H9 (cell line): ENCODE data around the gene TBX15. TPM values are rescaled to one million over a fixed set of nuclear protein-coding genes. Genes with fewer than 3 reads are reported as not detected.

Experiments
- DNase-seq: peaks from one replicate; pipeline ENCODE4 v3.0.0-alpha.2; 2017
- H2AFZ ChIP-seq: one replicate; pipeline ENCODE4 v1.6.1; 2013; ENCODE audit warnings: mild to moderate bottlenecking, low read length, control low read depth, moderate library complexity
- H2AK5ac ChIP-seq: 2 replicates; pipeline ENCODE4 v1.6.1; 2013; ENCODE audit warnings: low read length, control low read depth, mixed read lengths; ENCODE audit not compliant: insufficient read length
- H2BK120ac ChIP-seq: one replicate; pipeline ENCODE4 v1.6.1; 2013; ENCODE audit warnings: low read depth, mild to moderate bottlenecking, low read length, control low read depth, inconsistent platforms; ENCODE audit not compliant: poor library complexity, severe bottlenecking
- H2BK12ac ChIP-seq: 2 replicates; pipeline ENCODE4 v1.6.1; 2013; ENCODE audit warnings: low read length, control low read depth, mixed read lengths, low read depth; ENCODE audit not compliant: insufficient read length
- H2BK15ac ChIP-seq: 2 replicates; pipeline ENCODE4 v1.6.1; 2013; ENCODE audit warnings: low read depth, low read length, control low read depth
- H2BK20ac ChIP-seq: one replicate; pipeline ENCODE4 v1.6.1; 2013; ENCODE audit warnings: low read depth, mild to moderate bottlenecking, low read length, control low read depth, inconsistent platforms; ENCODE audit not compliant: poor library complexity, severe bottlenecking
- H2BK5ac ChIP-seq: 2 replicates; pipeline ENCODE4 v1.6.1; 2013; ENCODE audit warnings: low read length, control low read depth, mixed read lengths; ENCODE audit not compliant: insufficient read length
- H3K14ac ChIP-seq: 2 replicates; pipeline ENCODE4 v1.6.1; 2013; ENCODE audit warnings: low read length, control low read depth; ENCODE audit not compliant: insufficient read depth
- H3K18ac ChIP-seq: 2 replicates; pipeline ENCODE4 v1.6.1; 2013; ENCODE audit warnings: low read depth, mild to moderate bottlenecking, mixed read lengths, low read length, control low read depth; ENCODE audit not compliant: insufficient read length
- H3K23ac ChIP-seq: 2 replicates; pipeline ENCODE4 v1.6.1; 2013; ENCODE audit warnings: low read length, control low read depth, mixed read lengths, low read depth; ENCODE audit not compliant: insufficient read length
- H3K23me2 ChIP-seq: 2 replicates; pipeline ENCODE4 v1.6.1; 2013; ENCODE audit warnings: low read depth, mild to moderate bottlenecking, mixed read lengths, low read length, control low read depth; ENCODE audit not compliant: insufficient read length, poor library complexity, severe bottlenecking
- H3K27ac ChIP-seq: 2 replicates; pipeline ENCODE4 v1.5.1; 2013; ENCODE audit warnings: low read length, control low read depth, mixed read lengths, low read depth; ENCODE audit not compliant: insufficient read length
- H3K27me3 ChIP-seq: 2 replicates; pipeline ENCODE4 v1.6.1; 2013; ENCODE audit warnings: low read length, control low read depth, inconsistent platforms; ENCODE audit not compliant: insufficient read depth
- H3K4ac ChIP-seq: 2 replicates; pipeline ENCODE4 v1.6.1; 2013; ENCODE audit warnings: low read depth, mild to moderate bottlenecking, control low read depth, inconsistent platforms, low read length, moderate library complexity
- H3K4me1 ChIP-seq: 2 replicates; pipeline ENCODE4 v1.6.1; 2013; ENCODE audit warnings: low read length, control low read depth, inconsistent platforms; ENCODE audit not compliant: insufficient read depth
- H3K4me2 ChIP-seq: 2 replicates; pipeline ENCODE4 v1.6.1; 2013; ENCODE audit warnings: low read length, control low read depth, mixed read lengths; ENCODE audit not compliant: insufficient read length, insufficient read depth
- H3K56ac ChIP-seq: 2 replicates; pipeline ENCODE4 v1.6.1; 2013; ENCODE audit warnings: low read depth, mild to moderate bottlenecking, mixed read lengths, low read length, control low read depth; ENCODE audit not compliant: insufficient read length
- H3K79me1 ChIP-seq: 2 replicates; pipeline ENCODE4 v1.6.1; 2013; ENCODE audit warnings: low read depth, mild to moderate bottlenecking, moderate library complexity, low read length, control low read depth, inconsistent platforms; ENCODE audit not compliant: insufficient read depth, poor library complexity, severe bottlenecking
- H3K79me2 ChIP-seq: 2 replicates; pipeline ENCODE4 v1.6.1; 2013; ENCODE audit warnings: low read length, control low read depth, inconsistent platforms; ENCODE audit not compliant: insufficient read depth
- H3K9ac ChIP-seq: 2 replicates; pipeline ENCODE4 v1.6.1; 2013; ENCODE audit warnings: low read length, control low read depth, mixed read lengths; ENCODE audit not compliant: insufficient read length; ENCODE audit errors: extremely low read depth
- H3K9me3 ChIP-seq: one replicate; pipeline ENCODE4 v1.6.1; 2013; ENCODE audit warnings: low read depth, low read length, inconsistent platforms; ENCODE audit not compliant: control insufficient read depth
- H3T11ph ChIP-seq: one replicate; pipeline ENCODE4 v1.6.1; 2013; ENCODE audit warnings: mild to moderate bottlenecking, low read length, control low read depth, inconsistent platforms
- H4K20me1 ChIP-seq: one replicate; pipeline ENCODE4 v1.6.1; 2013; ENCODE audit not compliant: control insufficient read depth, insufficient read length, insufficient read depth
- H4K5ac ChIP-seq: 2 replicates; pipeline ENCODE4 v1.6.1; 2013; ENCODE audit warnings: low read depth, mild to moderate bottlenecking, mixed read lengths, low read length, control low read depth; ENCODE audit not compliant: insufficient read length
- H4K8ac ChIP-seq: replicated peaks from 2 replicates; pipeline ENCODE4 v1.6.1; 2013; ENCODE audit warnings: low read length, control low read depth, mixed read lengths, low read depth; ENCODE audit not compliant: insufficient read length
- H4K91ac ChIP-seq: 2 replicates; pipeline ENCODE4 v1.6.1; 2013; ENCODE audit warnings: low read depth, mild to moderate bottlenecking, moderate library complexity, mixed read lengths, low read length, control low read depth; ENCODE audit not compliant: insufficient read length
- H3K27ac Mint-ChIP-seq, 3 experiments: 2 replicates in 2 of 3; 3 replicates in 1 of 3; pipeline ENCODE4 v1.8.0; 2020 to 2021; ENCODE audit warnings: mixed read lengths in 3 of 3, mild to moderate bottlenecking in 1 of 3, moderate library complexity in 1 of 3
- H3K27me3 Mint-ChIP-seq: 2 replicates; pipeline ENCODE4 v1.8.0; 2021; ENCODE audit warnings: low read depth, mild to moderate bottlenecking, moderate library complexity, mixed read lengths
- H3K36me3 Mint-ChIP-seq, 3 experiments: 2 replicates in 2 of 3; 3 replicates in 1 of 3; pipeline ENCODE4 v1.8.0; 2020 to 2021; ENCODE audit warnings: low read depth in 3 of 3, mixed read lengths in 3 of 3; ENCODE audit not compliant: insufficient read depth in 1 of 3
- H3K4me1 Mint-ChIP-seq, 2 experiments: 2 replicates each; pipeline ENCODE4 v1.8.0; 2020; ENCODE audit warnings: mixed read lengths in 2 of 2
- H3K4me3 Mint-ChIP-seq, 2 experiments: 2 replicates in 1 of 2; 3 replicates in 1 of 2; pipeline ENCODE4 v1.8.0; 2020 to 2021; ENCODE audit warnings: mild to moderate bottlenecking in 2 of 2, mixed read lengths in 2 of 2, moderate library complexity in 1 of 2
- H3K9me3 Mint-ChIP-seq, 2 experiments: 2 replicates in 1 of 2; 3 replicates in 1 of 2; pipeline ENCODE4 v1.8.0; 2020; ENCODE audit warnings: mild to moderate bottlenecking in 2 of 2, mixed read lengths in 2 of 2, moderate library complexity in 1 of 2
- CTCF ChIP-seq: fragments of 200-600 bp; sonication (generic); conservative IDR thresholded peaks from 3 replicates; pipeline ENCODE4 v1.8.0; 2021; ENCODE audit warnings: antibody characterized with exemption, mild to moderate bottlenecking
- WGBS: extraction: QIAGEN DNeasy Blood & Tissue Kit; methylation state at CpG from one replicate; pipeline ENCODE4 v1.1.7; 2013; ENCODE audit warnings: missing lambda C conversion rate, low lambda C conversion rate, mixed read lengths; ENCODE audit not compliant: insufficient read length; ENCODE audit errors: extremely low coverage; 5-methylcytosine and 5-hydroxymethylcytosine counted together
- total RNA-seq: library from RNA; stranded (reverse); gene quantifications from 2 replicates; pipeline ENCODE4 v1.2.1, GENCODE V29; 2021

Gene TBX15
- total RNA-seq, 1 experiment from 2014 or later, result 0.07 TPM

- no peak overlapping the region for H3T11ph ChIP-seq
- H3K9ac ChIP-seq, result no peak overlapping the region
- Mint-ChIP-seq H3K36me3 (peaks cover 0 to 3% (median 0%) of the 10 kb centered on the region in 3 experiments; a peak in 1 of 7 replicates), H3K27me3 (peaks cover 5% of the 10 kb centered on the region), H3K4me1 (peaks cover 9 to 10% of the 10 kb centered on the region in 2 experiments), H3K27ac (0 out of 7 replicates have a peak overlapping the region, but pooled peaks of 1 of the 3 experiments have one; percentile 17), H3K4me3 (no peak overlapping the region), H3K9me3 (peaks cover 0 to 2% of the 10 kb centered on the region in 2 experiments; a peak in 1 of 5 replicates)
- H3K27ac ChIP-seq, result no peak overlapping the region
- no peak overlapping the region for H3K4ac ChIP-seq
- H4K91ac ChIP-seq, result no peak overlapping the region
- H3K79me2 ChIP-seq, result no peaks in the 10 kb centered on the region
- no peak for TF ChIP-seq CTCF
- H2BK15ac ChIP-seq, result no peak overlapping the region
- H3K23ac ChIP-seq, result no peak overlapping the region
- no peaks in the 10 kb centered on the region for H3K23me2 ChIP-seq
- no CpG with 5 or more reads among the region's 3 CpGs for WGBS
- H2AK5ac ChIP-seq, result no peak overlapping the region
- H2BK5ac ChIP-seq, result no peak overlapping the region
- no peak overlapping the region for H4K8ac ChIP-seq
- DNase-seq, result no peak
- H3K4me1 ChIP-seq, result no peaks in the 10 kb centered on the region; the same call in 1 of the 2 replicates
- no peaks in the 10 kb centered on the region for H4K20me1 ChIP-seq
- no peak overlapping the region for H3K18ac ChIP-seq
- no peaks in the 10 kb centered on the region for H3K79me1 ChIP-seq
- no peak overlapping the region for H2AFZ ChIP-seq
- H3K4me2 ChIP-seq, result no peak overlapping the region
- no peak overlapping the region for H2BK12ac ChIP-seq
- no peak overlapping the region for H2BK120ac ChIP-seq
- H2BK20ac ChIP-seq, result no peak overlapping the region
- no peaks in the 10 kb centered on the region for H3K9me3 ChIP-seq
- no peaks in the 10 kb centered on the region for H3K27me3 ChIP-seq
- H3K14ac ChIP-seq, result no peak overlapping the region
- H4K5ac ChIP-seq, result no peak overlapping the region
- H3K56ac ChIP-seq, result no peak overlapping the region
Observed at GRCh38 chr1:118954301-118954905, 33.7 kb downstream of the TBX15 start.
